WI38 (cell line): Measurements from ENCODE around the gene APP.

Source experiments
- H3K4me3 ChIP-seq: 2 replicates; pipeline ENCODE4 v1.5.1; 2011; ENCODE audit warnings: low read depth, mild to moderate bottlenecking, control low read depth, low read length
- CTCF ChIP-seq: IDR thresholded peaks from 2 replicates; pipeline ENCODE4 v1.5.1; 2012; ENCODE audit warnings: low read depth, mild to moderate bottlenecking, control low read depth, low read length

APP gene

GRCh38 chr21:26052057-26052456 is 118.5 kb downstream of the APP start:
- H3K4me3 ChIP-seq = no peak overlapping the region
- no peak for TF ChIP-seq CTCF

- no peak for TF ChIP-seq CTCF
These were observed 119.7 kb downstream of the APP start for GRCh38 chr21:26050857-26051256.

GRCh38 chr21:26049803-26050202 is 120.8 kb downstream of the APP start:
- TF ChIP-seq CTCF = no peak
- no peak overlapping the region for H3K4me3 ChIP-seq

More at GRCh38 chr21:26050857-26051256, 119.7 kb downstream of the APP start:
- no peak overlapping the region for H3K4me3 ChIP-seq

GRCh38 chr21:26047279-26047967 is 123.1 kb downstream of the APP start:
- no peak overlapping the region for H3K4me3 ChIP-seq
- no peak for TF ChIP-seq CTCF

- no peak for TF ChIP-seq CTCF
- H3K4me3 ChIP-seq = no peak overlapping the region
These were observed 126.7 kb downstream of the APP start for GRCh38 chr21:26043891-26044290.

GRCh38 chr21:26042181-26042876 is 128.2 kb downstream of the APP start:
- H3K4me3 ChIP-seq = no peak overlapping the region
- TF ChIP-seq CTCF = no peak

GRCh38 chr21:26041431-26042180 is 129.0 kb downstream of the APP start:
- TF ChIP-seq CTCF = no peak
- H3K4me3 ChIP-seq = no peak overlapping the region
